ENCODE data around the gene ZC2HC1C. TPM values are rescaled to one million over a fixed set of nuclear protein-coding genes. Genes with fewer than 3 reads are reported as not detected.

The ZC2HC1C gene
- total and polyA plus RNA-seq, 2 of the 13 experiments (the other 11 are each of a cell fraction or from before 2014, with no cell fraction given), result 3.3 to 3.5 TPM

DNA sequence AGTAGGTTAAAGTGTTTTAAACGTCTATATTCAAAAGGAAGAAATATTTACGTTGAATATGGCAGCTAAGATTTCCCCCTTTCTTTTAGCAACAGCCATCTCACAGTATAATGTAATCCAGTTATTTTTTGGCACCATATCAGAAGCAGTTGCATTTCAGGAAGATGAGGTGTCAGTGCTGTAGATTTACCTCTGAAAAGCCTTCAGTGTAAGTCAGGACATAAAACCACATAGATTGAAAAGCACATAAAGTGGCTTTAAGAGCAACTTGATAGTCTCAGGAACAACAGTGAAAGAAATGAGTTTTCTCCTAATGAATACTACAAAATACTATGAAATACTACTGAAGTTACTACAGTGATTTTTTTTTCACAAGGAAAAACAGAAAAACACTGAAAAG is 25.1 kb upstream of the ZC2HC1C start (continued):
- no peak for TF ChIP-seq ZMYM4 (CRISPR knock-in tag; IDR thresholded peaks at IDR 0.05)
- TF ChIP-seq TBX3 (IDR thresholded peaks at IDR 0.05; ENCODE audit: borderline replicate concordance), result no peak
- TF ChIP-seq ARNT (IDR thresholded peaks at IDR 0.05), result no peak
- TF ChIP-seq ZNF138 (CRISPR knock-in tag; IDR thresholded peaks at IDR 0.05; ENCODE audit: low read depth), result no peak
- TF ChIP-seq CREB1 (IDR thresholded peaks at IDR 0.05), result no peak
- no peak for TF ChIP-seq CREB1 (CRISPR knock-in tag; IDR thresholded peaks at IDR 0.05)
- TF ChIP-seq RARG (CRISPR knock-in tag; IDR thresholded peaks at IDR 0.05; ENCODE audit: low read depth), result no peak
- no peak for TF ChIP-seq ZFP82 (CRISPR knock-in tag; IDR thresholded peaks at IDR 0.05; ENCODE audit: borderline replicate concordance)

DNA sequence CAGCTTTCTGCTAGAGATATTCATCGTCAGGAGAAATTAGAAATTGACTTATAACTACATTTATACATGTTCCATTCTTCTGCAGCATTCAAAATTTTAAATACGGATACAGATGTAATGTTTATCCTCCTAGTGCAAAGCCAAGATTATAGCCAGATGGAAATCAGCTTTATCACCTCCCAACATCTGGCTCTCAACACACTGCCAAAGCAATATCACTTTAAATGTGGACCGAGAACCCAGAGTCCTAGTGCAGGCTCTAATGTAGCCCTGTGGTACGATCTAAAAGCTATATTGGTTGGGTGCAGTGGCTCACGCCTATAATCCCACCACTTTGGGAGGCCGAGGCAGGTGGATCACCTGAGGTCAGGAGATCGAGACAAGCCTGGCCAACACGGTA is 24.7 kb upstream of the ZC2HC1C start:
- H3K9ac ChIP-seq (ENCODE audit: insufficient read depth, low read depth, low read length), result no peak overlapping the region
- H3K27ac ChIP-seq (ENCODE audit: extremely low read length, insufficient read depth, low read length), result no peak overlapping the region
- no TSS peak for BruUV-seq (replicated peaks)
- H3K4me1 ChIP-seq (ENCODE audit: insufficient read depth, low read length), result peaks cover 71% of the 10 kb centered on the region
- CTCF ChIA-PET (ENCODE audit: low intra/inter-chr PET ratio, low total read pairs), result no interaction called here
- FAIRE-seq (no peak), DNase-seq (ENCODE audit: low spot score) (no peak), ATAC-seq (no peak)
- H3K79me2 ChIP-seq (ENCODE audit: insufficient read depth, low read length), result peaks cover 21% of the 10 kb centered on the region
- H3K4me3 ChIP-seq (replicated peaks in 1 of 3; ENCODE audit: insufficient read depth in 1 of 3, low read depth in 2 of 3, low read length in 3 of 3), result no peak overlapping the region
- TF ChIP-seq SIN3B (IDR thresholded peaks at IDR 0.05; ENCODE audit: low read length) (no peak), ZNF747 (CRISPR knock-in tag; IDR thresholded peaks at IDR 0.05; ENCODE audit: borderline replicate concordance) (no peak), POLR2G (IDR thresholded peaks at IDR 0.05; ENCODE audit: low read depth, low read length) (no peak), REPIN1 (CRISPR knock-in tag; IDR thresholded peaks at IDR 0.05; ENCODE audit: borderline replicate concordance, low read depth) (no peak)
- TF ChIP-seq, protein P1, sequence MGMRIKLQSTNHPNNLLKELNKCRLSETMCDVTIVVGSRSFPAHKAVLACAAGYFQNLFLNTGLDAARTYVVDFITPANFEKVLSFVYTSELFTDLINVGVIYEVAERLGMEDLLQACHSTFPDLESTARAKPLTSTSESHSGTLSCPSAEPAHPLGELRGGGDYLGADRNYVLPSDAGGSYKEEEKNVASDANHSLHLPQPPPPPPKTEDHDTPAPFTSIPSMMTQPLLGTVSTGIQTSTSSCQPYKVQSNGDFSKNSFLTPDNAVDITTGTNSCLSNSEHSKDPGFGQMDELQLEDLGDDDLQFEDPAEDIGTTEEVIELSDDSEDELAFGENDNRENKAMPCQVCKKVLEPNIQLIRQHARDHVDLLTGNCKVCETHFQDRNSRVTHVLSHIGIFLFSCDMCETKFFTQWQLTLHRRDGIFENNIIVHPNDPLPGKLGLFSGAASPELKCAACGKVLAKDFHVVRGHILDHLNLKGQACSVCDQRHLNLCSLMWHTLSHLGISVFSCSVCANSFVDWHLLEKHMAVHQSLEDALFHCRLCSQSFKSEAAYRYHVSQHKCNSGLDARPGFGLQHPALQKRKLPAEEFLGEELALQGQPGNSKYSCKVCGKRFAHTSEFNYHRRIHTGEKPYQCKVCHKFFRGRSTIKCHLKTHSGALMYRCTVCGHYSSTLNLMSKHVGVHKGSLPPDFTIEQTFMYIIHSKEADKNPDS (CRISPR knock-in tag; IDR thresholded peaks at IDR 0.05), result no peak
- TF ChIP-seq, protein P2, sequence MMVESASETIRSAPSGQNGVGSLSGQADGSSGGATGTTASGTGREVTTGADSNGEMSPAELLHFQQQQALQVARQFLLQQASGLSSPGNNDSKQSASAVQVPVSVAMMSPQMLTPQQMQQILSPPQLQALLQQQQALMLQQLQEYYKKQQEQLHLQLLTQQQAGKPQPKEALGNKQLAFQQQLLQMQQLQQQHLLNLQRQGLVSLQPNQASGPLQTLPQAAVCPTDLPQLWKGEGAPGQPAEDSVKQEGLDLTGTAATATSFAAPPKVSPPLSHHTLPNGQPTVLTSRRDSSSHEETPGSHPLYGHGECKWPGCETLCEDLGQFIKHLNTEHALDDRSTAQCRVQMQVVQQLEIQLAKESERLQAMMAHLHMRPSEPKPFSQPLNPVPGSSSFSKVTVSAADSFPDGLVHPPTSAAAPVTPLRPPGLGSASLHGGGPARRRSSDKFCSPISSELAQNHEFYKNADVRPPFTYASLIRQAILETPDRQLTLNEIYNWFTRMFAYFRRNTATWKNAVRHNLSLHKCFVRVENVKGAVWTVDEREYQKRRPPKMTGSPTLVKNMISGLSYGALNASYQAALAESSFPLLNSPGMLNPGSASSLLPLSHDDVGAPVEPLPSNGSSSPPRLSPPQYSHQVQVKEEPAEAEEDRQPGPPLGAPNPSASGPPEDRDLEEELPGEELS (CRISPR knock-in tag; IDR thresholded peaks at IDR 0.05), result no peak
- TF ChIP-seq, protein P3, sequence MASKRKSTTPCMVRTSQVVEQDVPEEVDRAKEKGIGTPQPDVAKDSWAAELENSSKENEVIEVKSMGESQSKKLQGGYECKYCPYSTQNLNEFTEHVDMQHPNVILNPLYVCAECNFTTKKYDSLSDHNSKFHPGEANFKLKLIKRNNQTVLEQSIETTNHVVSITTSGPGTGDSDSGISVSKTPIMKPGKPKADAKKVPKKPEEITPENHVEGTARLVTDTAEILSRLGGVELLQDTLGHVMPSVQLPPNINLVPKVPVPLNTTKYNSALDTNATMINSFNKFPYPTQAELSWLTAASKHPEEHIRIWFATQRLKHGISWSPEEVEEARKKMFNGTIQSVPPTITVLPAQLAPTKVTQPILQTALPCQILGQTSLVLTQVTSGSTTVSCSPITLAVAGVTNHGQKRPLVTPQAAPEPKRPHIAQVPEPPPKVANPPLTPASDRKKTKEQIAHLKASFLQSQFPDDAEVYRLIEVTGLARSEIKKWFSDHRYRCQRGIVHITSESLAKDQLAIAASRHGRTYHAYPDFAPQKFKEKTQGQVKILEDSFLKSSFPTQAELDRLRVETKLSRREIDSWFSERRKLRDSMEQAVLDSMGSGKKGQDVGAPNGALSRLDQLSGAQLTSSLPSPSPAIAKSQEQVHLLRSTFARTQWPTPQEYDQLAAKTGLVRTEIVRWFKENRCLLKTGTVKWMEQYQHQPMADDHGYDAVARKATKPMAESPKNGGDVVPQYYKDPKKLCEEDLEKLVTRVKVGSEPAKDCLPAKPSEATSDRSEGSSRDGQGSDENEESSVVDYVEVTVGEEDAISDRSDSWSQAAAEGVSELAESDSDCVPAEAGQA (IDR thresholded peaks at IDR 0.05; ENCODE audit: low read depth), result no peak
- TF ChIP-seq, protein P3 (CRISPR knock-in tag; IDR thresholded peaks at IDR 0.05; ENCODE audit: borderline replicate concordance), result no peak
- intact Hi-C loops (cut with micrococcal nuclease; ENCODE audit: unreplicated experiment), result no loop called here
- no peaks in the 10 kb centered on the region for H3K27me3 ChIP-seq (ENCODE audit: control insufficient read depth in 1 of 2, insufficient read depth in 2 of 2, low read length in 2 of 2)
- no peaks in the 10 kb centered on the region for H4K20me1 ChIP-seq (ENCODE audit: insufficient read depth, low read length)
- in situ Hi-C loops (cut with HindIII; ENCODE audit: extremely low pct_ligation_motif_present, low pct_unique_long_range_greater_than_20kb), result no loop called here
- no peak overlapping the region for H3K4me2 ChIP-seq (ENCODE audit: low read depth, low read length)
- H3K36me3 ChIP-seq (replicated peaks in 1 of 2; ENCODE audit: control insufficient read depth in 1 of 2, insufficient read depth in 2 of 2, low read length in 2 of 2), result peaks cover 0 to 1% of the 10 kb centered on the region in 2 experiments; a peak in 2 of 5 replicates
- POLR2A ChIA-PET, result no interaction called here
- no peaks in the 10 kb centered on the region for H3K9me3 ChIP-seq (ENCODE audit: low read length)
- H2AFZ ChIP-seq (ENCODE audit: low read length), result no peak overlapping the region
- 94% methylated on average over 8 of the region's 8 CpGs for WGBS (ENCODE audit: low lambda C conversion rate)
